ENCODE results near the gene MUSTN1.

- TF ChIP-seq, protein P1, sequence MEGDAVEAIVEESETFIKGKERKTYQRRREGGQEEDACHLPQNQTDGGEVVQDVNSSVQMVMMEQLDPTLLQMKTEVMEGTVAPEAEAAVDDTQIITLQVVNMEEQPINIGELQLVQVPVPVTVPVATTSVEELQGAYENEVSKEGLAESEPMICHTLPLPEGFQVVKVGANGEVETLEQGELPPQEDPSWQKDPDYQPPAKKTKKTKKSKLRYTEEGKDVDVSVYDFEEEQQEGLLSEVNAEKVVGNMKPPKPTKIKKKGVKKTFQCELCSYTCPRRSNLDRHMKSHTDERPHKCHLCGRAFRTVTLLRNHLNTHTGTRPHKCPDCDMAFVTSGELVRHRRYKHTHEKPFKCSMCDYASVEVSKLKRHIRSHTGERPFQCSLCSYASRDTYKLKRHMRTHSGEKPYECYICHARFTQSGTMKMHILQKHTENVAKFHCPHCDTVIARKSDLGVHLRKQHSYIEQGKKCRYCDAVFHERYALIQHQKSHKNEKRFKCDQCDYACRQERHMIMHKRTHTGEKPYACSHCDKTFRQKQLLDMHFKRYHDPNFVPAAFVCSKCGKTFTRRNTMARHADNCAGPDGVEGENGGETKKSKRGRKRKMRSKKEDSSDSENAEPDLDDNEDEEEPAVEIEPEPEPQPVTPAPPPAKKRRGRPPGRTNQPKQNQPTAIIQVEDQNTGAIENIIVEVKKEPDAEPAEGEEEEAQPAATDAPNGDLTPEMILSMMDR (IDR thresholded peaks at IDR 0.05): no peak
- no peak for TF ChIP-seq POLR2A (IDR thresholded peaks at IDR 0.05)
Observed at GRCh38 chr3:52792961-52793695, 41.7 kb downstream of the MUSTN1 start.

Data from lower leg skin (tissue), 3 donors.